GM21786 (cell line): ENCODE results near the gene PTBP1.

Experiments used
- ATAC-seq: cut with Tn5 transposase; IDR thresholded peaks from one replicate; pipeline ENCODE4 v1.9.1; 2021; ENCODE audit not compliant: unreplicated experiment

Gene PTBP1

DNA sequence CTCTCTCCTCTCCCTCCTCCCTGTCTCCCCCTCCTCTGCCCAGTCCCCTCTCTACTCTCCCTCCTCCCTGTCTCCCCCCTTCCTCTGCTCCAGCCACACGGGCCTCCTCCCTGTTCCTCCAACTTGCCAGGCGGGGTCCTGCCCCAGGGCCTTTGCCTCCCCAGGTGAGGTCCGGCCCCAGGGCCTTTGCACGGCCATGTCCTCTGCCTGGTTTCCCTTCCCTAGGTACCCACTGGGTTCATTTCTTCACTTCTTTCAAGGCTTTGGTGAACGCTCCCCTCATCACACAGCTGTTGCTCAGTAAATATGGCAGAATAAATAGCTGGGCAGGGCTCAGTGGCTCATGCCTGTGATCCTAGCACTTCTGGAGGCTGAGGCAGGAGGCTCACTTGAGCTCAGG, 25.2 kb upstream of the PTBP1 start:
- no peak for ATAC-seq

DNA sequence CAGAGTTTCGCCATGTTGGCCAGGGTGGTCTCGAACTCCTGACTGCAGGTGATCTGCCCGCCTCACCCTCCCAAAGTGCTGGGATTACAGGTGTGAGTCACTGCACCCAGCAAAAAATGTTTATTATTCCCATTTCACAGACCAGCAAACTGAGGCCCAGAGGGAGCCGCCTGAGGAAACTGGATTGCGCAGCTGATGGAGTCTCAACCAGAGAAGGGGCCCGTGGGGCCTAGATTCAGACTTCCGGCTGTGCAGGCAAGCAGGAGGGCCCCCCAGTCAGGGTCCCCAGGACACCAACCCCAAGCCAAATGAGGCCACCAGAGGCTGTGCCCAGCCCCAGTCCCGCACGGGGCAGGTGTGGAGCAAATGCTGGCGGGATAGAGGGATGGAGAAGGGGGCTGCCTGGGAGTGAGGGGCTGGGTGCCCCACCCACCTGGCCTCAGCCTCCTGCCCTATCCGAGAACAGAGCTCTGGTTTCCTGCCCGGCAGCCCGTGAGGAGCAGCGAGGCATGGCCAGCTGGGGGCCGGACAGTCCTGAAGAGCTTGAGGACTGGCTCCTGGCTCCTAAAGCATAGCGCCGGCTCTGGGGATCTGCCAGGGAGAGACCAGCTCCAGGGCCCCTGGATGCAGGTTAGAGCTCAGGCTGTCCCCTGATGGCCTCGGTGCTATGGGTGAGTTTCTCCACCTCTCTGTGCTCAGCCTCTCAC, 24.4 kb upstream of the PTBP1 start:
- ATAC-seq: no peak

DNA sequence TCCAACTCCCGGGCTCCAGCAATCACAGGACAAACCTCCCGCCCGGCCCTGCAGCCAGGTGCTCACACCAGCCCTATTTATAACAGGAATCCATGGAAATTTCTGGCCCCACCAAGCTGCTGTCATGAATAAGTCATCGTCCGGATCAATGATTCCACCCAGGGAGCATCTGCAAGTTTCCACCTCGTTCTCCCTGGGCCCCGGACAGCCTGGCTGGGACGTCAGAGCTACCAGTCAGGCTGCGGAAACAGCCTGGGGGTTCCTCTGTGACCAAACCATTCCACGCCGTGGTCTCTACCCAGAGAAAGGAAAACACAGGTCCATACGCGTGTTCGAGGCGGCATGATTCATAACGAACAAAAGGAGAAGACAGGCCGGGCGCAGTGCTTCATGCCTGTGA, 20.7 kb upstream of the PTBP1 start:
- no peak for ATAC-seq

DNA sequence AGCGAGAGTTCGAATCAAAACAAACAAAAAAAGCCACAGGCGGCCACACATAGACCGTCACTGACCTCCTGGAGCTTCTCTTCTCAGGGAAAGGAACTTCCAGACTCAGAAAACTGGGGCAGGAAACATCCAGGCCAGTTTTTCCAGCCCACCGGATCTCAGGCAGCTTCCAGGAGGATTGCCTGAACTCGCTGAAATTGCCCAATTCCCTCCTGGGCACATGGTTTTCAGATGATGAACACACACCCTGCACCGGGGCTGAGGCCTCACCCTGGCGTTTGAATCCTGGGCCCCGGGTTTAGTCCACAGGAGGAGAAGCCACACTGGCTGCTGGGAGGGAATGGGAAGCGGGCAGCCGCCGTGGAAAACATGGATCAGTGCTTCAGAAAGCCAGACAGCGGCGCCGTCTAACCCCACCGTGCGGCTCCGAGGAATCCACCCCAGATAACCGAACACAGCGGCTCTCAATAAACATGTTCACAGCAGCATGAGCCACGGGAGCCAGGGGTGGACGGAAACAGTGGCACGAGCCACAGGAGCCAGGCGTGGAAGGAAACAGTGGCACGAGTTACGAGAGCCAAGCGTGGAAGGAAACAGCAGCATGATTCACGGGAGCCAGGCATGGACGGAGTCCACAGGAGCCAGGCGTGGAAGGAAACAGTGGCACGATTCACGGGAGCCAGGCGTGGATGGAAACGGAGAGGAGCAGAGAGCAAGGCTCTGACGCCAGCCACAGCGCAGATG, 18.2 kb upstream of the PTBP1 start:
- ATAC-seq: no peak

DNA sequence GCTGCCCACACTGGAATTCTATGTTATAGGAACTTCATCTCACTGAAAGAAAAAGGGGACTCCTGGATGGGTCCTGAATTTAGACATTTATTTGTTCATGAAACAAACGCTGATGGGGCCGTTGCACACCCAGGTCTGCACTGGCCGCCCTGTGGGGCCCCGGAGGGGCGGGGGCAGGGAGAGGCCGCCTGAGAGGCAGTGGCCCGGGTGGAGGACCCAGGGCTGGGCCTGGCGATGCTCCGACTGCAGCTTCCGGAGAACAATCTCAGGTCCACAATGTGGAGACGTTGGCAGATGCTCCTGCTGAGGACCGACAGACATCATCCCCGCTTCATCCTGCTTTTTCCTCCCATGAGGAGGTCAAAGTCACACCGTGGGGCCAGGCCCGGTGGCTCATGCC, 16.3 kb upstream of the PTBP1 start:
- ATAC-seq: no peak

DNA sequence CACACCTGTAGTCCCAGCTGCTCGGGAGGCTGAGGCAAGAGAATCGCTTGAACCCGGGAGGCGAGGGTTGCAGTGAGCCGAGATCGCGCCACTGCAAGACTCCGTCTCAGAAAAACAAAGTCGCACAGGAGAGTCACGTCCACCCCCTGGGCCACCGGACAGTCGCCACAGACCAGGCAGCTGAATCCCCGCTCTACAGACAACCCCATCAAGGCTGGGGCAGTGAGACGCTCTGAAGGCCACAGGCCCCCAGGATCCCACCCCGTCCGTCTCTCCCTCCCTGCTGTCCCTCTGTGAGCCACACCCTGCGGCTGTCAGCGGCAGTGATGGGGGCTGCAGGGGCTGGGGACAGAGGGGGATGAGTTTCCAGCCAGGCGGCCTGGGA, 15.5 kb upstream of the PTBP1 start:
- ATAC-seq: no peak

DNA sequence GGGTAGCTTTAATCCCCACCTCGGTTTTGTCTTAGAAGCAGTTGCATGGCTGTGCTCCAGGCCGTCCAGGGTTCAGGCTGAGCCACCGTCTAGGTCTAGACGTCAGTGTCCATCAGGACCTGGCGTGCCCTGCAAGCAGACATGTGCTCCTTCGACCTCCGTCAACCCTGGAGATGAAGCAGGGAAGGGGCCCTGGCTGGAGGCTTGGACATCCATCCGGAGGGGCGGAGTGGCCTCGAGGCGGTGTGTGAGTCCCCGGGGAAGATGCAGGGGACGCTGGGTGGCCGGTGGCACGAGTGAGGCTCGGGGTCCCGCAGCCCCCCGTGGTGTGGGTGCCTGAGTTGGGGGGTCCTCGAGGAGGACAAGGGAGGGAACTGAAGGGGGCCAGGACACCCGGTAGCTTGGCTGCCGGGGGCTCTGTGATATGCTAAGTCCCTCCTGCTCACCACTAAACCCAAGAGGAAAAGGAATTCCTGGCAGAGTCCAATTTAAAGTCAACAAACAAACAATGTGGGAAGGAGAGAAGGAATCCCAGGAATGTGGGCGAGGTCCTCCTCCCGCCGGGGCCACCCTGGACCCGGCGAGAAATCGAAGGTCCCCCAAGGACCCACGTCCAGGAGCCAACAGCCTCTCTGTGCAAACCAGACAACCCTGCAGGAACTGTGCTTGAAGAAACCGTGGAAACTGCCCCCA, 14.9 kb upstream of the PTBP1 start:
- no peak for ATAC-seq

DNA sequence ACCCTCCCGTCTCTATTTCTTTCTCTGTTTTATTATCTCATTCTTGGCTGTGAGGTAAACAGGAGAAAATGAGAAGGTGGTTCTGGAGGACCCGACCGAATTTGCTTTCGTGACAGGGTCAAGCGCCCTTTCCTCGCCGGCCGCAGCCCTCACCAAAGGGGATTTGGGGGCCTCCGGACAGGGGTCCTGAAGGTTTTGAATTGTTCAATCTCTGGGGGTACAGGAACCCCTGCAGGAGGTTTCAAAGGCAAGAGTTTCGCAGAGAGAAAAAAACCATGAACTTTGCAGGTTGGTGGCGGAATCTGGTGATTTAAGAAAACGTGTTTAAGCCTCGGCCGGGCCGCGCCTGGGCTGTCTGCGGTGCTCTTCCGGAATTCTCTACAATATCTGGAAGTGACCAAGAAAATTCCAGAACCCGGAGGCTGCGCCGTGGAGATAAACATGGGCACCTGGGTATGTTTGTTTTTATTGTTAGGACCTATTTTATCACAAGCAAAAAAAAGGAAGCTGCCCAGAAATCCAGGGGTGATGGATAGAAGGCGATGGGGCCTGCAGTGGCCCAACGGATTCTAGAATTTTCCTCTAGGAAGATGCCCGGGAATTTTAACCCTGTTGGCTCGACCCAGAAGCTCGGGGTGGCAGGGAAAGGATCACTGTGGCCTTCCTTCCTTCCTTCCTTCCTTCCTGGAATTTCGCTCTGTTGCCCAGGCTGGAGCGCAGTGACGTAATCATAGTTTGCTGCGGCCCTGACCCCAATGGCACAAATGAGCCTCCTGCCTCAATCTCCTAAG, 14.2 kb upstream of the PTBP1 start:
- ATAC-seq: no peak

DNA sequence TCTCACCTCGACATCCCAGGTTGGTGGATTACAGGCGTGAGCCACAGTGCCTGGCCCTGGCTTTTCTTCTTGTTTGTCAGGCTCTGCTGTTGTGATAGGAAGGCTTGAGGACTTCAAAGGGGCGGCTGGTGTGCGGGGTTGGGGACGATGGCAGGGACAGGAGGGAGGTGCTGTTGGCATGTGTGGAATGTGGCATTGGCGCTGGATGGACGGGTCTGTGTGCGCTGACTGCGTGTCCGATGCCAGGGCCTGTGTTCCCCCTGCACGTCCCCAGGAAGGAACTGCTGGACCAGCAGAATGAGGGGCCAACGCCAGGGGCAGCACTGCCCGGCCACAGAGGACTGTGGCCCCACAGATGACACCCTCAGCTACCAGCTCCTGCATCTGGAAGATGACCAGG, 12.7 kb upstream of the PTBP1 start:
- ATAC-seq: no peak

DNA sequence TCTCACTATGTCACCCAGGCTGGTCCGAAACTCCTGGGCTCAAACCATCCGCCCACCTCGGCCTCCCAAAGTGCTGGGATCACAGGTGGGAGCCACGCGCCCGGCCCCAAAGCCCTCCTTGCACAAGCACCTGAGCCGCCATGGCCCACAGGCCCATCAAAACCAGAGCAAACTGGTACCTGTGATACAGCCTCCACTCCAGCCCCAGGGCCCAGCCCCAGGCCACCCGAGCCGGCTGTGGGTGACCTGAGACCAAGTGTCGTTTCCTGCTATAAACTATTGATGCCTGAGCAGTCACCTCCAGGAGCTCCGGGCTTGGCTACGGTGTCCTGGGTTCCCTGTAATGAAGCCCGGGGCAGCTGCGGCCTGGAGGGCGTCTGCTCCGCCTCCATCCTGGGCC, 9.7 kb upstream of the PTBP1 start:
- ATAC-seq: no peak

DNA sequence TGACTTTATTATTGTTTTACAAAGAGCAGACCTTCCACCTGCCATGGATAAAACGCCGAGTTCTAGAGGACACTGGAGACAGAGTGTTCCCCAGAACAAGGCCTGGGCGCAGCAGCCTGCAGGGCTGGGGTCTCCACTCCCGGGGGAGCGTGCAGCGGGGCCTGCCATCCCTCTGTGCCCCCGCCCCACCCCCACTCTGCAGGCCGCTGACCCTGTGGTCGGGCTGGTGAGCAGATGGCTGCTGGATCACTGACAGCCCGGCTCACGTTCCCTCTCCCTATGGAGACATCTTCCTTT, 8.6 kb upstream of the PTBP1 start:
- no peak for ATAC-seq

DNA sequence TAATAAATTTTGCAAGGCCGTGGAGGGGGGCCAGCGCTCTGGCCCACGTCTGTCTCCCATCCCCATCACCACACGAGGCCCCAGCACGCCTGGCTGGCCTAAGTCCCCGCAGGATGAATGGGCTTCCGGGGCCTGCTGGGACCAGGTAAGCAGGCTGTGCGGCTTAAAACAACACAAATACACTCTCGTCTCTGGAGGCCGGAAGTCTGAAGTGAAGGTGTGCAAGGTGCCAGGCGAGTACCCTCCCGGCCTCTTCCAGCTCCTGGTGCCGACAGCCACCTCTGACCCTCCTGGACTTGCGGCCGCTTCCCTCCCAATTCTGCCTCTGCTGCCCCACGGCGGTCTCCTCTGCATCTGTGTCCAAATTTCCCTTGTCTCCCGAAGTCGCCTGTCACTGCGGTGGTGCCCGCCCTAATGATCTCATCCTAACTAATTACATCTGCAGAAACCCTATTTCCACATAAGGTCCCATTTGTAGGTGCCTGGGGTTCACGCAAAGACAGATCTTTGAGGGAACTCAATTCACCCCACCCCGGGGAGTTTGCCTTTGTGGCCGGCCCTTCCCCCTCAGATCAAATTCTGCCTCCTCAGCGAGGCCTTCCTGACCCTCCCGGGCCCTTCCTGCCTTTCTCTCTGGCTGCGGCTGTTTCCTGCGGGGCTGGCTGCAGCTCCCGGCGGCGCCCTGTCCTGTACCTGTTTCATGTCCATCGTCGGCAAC, 8.1 kb upstream of the PTBP1 start:
- no peak for ATAC-seq

DNA sequence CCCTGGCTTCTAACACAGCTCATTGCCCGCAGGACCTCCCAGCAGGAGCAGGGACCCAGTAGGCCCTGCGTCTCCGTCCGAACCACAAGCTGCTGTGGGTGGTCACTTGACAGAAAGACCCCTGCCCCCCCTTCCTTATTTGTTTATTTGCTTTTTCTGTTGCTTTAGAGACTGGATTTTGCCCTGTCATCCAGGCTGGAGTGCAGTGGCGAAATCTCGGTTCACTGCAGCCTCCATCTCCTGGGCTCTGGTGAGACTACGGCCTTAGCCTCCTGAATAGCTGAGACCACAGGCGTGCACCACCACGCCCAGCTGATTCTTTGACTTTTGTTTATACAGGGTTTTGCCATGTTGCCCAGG, 7.6 kb upstream of the PTBP1 start:
- no peak for ATAC-seq

DNA sequence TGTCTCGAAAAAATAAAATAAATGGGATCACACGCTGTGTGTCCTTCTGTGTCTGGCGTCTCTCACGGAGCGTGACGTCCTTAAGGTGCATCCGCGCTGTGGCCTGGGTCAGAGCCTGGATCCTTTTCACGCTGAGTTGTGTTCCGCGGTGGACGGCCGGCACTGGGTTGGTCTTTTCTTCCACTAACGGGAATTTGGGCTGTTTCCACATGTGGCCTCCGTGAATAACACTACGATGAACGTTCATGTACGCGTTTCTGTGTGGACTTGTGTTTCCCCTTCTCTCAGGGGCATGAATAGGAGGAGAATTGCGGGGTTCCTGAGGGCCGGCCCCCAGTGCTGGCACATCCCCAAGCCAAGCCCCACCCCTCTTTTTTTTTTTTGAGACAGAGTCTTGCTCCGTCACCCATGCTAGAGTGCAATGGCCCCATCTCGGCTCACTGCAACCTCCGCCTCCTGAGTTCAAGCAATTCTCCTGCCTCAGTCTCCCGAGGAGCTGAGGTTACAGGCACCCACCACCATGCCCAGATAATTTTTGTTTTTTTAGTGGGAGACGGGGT, 6.2 kb upstream of the PTBP1 start:
- ATAC-seq: no peak

DNA sequence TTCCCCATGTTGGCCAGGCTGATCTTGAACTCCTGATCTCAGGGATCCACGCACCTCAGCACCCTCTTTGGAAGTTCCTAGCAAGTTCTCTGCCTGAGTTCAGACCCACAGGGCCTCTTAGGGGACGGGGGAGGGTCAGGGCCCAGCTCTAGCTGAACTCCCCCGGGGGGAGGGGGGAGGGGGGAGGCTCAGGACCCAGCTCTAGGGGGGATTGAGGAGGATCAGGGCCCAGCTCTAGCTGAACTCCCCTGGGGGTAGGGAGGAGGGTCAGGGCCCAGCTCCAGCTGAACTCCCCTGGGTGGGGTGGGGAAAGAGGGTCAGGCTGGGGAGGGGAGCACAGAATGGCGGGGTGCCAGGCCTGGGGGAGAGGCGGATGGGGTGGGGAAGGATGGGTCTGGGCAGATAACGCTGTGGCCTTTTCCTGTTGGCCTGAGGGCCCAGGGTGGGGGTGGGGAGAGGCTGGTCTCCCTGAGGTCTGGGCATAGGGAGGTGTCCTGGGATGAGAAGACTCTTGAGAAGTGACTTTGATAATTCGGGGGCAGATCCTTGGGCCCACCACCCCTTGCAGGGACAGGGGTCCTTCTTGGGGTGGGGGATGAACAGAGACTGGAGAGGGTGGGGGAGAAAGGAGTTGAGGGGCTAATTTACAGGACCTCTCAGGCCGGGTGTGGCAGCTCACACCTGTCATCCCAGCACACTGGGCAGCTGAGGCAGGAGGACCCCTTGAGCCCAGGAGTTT, 5.5 kb upstream of the PTBP1 start:
- no peak for ATAC-seq

DNA sequence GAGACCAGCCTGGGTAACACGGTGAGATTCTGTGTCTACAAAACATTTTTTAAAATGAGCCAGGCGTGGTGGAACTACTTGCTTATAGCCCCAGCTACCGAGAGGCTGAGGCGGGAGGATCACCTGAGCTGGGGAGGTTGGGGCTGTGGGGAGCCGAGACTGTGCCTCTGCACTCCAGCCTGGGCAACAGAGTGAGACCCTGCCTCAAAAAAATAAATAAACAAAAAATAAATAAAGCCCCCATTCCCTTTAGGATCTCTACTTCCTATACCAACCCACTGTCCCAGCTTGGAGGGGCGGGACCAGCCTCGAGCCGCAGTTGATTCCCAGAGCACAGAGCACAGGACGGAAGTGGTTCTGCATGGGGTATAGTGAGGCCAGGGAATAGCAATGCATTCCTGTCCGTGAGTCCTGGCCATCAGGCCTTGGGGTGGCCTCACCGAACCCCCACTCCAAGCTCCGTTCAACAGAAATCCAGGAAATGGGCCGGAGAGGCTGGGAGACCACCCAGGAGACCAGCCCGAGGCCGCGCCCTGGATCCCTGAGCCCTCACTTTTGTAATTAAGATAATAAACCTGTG, 4.9 kb upstream of the PTBP1 start:
- ATAC-seq: no peak

DNA sequence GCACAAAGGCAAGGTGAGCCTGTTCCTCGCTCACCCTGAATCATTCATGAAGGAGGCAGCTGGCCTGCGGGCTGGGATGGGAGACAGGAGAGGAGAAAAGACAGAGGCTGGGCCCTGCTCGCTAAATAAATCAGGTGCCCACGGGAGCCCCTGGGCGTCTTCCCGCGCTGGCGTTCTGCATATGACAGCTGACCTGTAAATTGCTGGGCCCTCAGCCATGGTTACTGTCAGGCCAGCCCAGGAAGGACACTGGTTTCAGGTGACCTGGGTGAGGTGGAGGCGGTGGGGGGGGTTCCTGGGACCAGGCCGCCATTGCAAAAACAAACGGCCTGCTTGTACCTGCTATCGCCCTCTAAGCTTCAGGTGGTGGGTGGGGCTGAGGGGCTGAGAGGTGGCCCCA, 3.4 kb upstream of the PTBP1 start:
- no peak for ATAC-seq

DNA sequence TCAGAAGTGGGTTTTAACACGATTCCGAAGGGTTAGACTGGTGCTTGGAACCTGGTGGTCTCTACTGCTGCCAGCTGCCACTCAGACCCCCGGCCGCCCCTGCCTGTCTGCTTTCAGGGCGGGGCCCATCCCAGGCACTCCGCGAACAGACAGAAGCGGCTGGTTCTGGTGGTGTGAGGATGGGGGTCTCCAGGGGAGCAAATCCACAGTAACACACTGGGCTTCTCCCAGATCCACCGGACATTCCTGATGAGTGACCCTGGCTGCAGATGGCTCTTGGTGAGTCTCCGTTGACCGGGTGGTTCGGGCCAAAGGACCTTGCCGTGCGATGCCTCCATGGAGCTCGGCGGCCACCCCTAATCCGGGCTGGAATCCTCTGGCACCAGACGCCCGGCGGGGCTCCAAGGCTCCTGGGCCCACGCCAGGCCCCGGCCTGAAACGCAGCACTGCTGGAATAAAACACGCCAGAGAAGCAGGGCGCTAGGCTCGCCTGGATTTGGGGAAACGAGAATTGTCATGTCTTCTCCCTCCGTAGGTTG, 2.1 kb upstream of the PTBP1 start:
- ATAC-seq: no peak
